Sciatic nerve (tissue), 2 donors: ENCODE results near the gene BCAR3. TPM values are rescaled to one million over a fixed set of nuclear protein-coding genes. Genes with fewer than 3 reads are reported as not detected.
"Not testable (repeated sequence)": the region's sequence is repeated elsewhere in the genome, so short reads cannot be mapped to it uniquely, and the experiment has no call there.

Source experiments
- ATAC-seq: fragments of 200-7000 bp; cut with Tn5 transposase; one replicate; pipeline ENCODE4 v1.9.1; 2020; ENCODE audit warnings: mild to moderate bottlenecking, moderate library complexity
- DNase-seq: peaks from one replicate; pipeline ENCODE4 v3.0.0-alpha.2; 2020; ENCODE audit warnings: low spot score
- intact Hi-C: fragments of 100-400 bp; cut with DNase I; formaldehyde crosslinking; loops from one replicate; pipeline ENCODE4 v1.14.2; 2022
- total RNA-seq: library from RNA; stranded (reverse); fragmentation: NEBNext Ultra II Directional; extraction: Animal tissue kit (Norgen Biotek cat#: 25700); gene quantifications from one replicate; pipeline ENCODE4 v1.2.1, GENCODE V29; 2021
- donor health status: DM: no; HTN: no; CAD: no.
- donor health status: DM: no; HTN: no; CAD: no.

Gene BCAR3
- total RNA-seq, 1 donor from 2014 or later = 35.9 TPM

DNA sequence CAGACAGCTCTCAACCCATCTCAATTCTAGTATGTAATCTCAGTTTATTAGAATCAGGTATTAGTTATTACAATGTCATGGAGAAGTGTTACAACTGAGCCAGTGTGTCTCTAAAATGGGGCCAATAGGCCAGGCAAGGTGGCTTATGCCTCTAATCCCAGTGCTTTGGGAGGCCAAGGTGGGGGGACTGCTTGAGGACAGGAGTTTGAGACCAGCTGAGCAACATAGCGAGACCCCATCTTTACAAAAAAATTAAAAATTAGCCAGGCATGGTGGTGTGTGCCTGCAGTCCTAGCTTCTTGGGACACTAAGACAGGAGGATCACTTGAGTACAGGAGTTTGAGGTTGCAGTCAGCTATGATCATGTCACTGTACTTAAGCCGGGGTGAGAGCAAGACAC is 104.9 kb downstream of the BCAR3 start:
- DNase-seq = no peak
- intact Hi-C loops = no loop called here
- no peak for ATAC-seq

DNA sequence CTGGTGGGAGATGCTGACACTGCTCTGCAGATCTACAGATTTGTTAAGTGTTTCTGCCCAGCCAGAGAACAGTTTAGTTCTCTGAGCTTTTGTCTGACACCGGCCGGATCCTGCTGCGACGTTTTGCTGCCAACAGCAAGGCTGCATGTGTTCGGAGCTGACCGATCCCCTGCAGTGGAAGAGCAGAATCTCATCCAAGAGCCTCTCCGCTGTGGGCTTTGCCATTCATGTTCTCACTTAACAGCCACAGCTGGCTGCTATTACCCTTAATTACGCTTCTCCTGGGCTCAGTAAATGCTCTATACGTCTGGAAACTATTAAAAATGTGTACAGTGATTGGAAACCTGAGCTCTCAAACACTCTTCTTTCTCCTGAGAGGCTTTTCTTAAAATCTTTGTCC is 105.3 kb downstream of the BCAR3 start:
- intact Hi-C loops = no loop called here
- peak; percentile 80 for ATAC-seq
- no peak for DNase-seq

DNA sequence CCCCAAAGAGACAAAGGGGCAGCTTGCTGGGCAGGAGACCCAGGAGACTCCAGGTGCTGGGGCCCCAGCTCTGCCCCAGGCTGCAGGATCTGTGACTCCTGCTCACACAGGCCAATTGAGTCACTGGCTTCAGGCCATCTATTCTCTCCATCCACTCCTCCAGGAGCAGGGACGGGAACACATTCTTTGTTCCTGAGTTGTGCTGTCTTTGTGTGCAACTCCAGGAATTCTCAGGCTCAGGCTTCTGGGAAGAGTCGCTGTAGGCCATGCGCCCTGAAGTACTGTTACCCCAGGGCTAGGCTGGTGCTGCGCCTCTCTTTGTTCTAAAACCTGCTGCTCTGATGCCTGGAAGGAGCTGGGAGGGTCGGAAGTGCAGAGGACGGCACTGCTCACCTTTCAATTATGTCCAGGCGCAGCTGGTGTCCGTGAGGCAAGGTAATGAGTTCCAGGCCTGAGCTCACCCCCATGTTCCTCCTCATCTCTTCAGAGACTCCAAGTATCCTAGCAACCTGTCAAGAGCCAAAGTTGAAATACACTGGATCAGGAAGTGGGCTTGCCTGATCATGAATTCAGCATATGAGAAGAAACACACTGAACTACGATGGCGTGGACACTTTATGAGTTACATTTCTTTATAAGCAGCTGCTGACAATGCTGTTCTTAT is 105.9 kb downstream of the BCAR3 start:
- intact Hi-C loops = no loop called here
- DNase-seq = no peak
- ATAC-seq = peak; percentile 37

DNA sequence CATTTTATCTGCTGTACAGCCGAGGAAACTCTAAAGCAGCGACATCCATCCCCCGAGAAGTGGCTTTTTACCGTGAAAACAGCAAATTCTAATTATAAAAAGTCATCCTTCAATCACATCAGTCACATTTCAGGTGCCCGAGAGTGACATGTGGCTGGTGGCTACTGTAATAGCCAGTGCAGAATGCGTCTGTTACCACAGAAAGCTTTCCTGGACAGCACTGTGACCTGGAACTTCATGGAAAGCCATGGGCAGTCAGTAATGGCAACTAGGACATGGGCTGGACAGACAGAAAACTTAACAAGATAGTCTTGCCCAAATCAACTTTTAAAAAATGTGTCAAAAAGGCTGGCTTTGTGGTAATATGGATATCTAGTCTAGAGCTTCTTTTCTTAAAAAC is 106.6 kb downstream of the BCAR3 start:
- ATAC-seq (no peak), DNase-seq (no peak)
- intact Hi-C loops = no loop called here

DNA sequence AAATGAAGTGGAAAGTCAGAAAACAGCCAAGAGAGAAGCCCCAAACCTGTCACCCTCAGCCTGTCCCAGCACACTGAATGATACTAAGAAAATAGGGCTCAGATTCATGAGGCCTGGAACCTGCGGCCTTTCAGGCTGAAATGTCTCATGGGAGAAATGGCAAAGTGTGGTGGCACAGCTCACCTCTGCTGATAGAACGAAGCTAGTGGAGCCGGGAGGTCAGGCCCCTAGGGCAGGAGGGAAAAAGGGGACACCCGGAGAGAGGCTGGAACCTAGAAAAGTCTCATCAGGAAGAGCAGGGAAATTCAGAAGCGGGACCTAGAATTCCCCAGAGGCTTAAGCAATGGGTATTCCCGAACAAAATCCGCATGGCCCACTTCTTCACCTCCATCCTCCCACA is 107.1 kb downstream of the BCAR3 start:
- intact Hi-C loops = no loop called here
- no peak for DNase-seq
- no peak for ATAC-seq

DNA sequence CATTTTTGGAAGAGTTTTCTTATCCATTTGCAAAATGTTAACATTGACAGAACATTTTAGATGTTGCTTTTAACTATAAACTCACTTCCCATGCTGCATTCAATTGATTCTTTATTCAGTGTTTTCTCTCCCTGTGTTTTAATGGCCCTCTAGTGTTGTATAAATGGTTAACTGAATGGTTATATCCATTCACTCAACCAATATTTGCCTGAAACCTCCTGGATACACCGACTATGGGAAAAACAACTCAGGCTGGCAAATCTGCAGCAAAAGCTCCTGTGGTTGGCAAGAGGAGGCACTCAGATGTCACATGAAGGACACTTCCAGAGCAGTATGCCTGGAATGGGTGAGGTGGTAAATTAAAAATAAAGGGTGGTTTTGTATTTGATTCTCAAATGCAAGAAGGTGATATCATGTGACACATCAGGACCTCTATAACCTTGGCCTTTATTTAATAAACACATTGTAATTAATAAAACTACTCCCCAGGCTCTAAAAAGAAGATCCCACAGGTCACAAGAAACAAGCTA is 107.6 kb downstream of the BCAR3 start:
- DNase-seq (no peak), ATAC-seq (no peak)
- intact Hi-C loops = no loop called here

DNA sequence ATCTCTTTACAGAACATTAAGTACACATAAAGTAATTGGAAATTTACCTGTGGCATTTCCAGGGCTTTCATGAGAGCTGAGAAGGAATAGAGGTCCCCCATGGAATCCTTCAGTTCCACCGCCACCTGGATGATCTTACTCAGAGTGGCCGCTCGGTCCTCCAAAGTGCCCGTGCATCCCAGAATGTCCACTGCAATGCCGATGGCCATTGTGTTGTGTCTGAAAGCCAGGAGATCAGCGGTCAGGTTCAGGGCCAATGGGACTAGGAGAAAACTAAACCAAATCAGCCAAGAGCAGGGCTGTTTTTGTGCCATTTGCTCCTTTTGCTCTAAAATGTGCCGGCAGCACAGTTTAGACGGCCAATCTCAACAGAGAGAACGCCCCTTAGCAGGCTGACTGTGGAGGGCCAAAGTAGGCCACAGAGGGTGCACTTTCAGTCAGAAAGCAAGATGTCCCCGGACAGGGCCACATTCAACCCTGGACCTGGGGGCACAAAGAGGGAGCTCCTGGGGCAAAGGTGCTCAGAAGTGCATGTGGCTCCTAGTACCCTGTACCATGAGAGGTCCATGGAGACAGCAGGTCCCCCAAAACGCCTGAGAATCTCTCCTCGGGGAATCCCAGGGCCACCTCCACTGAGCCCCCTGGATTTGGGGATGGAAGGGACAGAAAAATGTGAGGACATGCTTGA is 109.9 kb downstream of the BCAR3 start:
- ATAC-seq = no peak
- no peak for DNase-seq
- intact Hi-C loops = no loop called here

DNA sequence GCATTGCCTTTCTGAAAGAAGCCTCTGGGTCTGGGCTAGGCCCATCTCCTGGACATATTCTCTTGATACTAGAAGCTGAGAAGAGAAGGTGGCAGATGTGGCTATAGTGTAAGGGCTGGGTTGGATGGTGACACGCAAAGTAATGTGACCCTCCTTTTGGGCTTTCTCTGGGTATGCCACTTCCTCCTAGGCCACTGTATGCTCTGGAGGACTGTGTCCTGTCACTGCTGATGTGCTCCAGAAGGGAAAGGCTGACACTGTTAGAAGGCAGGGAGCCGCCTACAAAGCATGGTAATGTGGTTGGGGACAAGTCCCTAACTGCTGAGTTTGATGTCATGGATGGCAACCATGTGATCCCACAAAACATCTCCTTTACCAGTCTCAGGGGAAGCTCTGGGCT is 112.1 kb downstream of the BCAR3 start:
- ATAC-seq = no peak
- DNase-seq = no peak
- intact Hi-C loops = no loop called here

DNA sequence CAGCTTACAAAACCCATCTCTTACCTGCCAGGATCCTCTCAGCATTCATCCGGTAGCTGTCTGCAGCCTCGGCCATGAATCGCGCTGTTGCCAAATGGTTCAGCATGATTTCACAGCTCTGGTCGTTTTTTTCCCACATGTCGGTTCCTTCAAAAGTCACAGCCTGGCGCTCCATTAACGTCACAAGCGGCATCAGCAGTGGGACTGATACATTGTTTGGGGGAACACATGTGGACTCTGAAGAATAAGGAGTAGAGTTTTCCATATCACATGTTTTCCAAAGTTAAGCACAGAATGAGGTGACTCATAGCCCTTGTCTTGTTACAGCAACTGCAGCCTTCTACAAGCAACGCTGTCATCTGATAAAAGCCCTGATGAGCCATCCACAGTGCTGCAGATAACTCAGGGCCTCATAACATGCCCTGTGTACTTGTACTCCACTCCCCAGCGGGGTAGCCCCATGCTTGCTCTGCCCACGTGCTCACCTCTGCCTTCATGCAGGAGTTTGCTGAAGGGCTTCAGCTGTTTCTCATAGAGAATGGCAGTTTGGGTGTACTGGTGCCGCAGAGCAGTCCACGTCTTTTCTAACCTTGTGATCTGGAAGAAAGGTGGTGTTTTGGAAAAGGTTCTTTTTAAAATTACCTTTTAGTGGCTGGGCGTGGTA is 114.2 kb downstream of the BCAR3 start:
- peak; percentile 49 for ATAC-seq
- DNase-seq = no peak
- intact Hi-C loops = no loop called here

DNA sequence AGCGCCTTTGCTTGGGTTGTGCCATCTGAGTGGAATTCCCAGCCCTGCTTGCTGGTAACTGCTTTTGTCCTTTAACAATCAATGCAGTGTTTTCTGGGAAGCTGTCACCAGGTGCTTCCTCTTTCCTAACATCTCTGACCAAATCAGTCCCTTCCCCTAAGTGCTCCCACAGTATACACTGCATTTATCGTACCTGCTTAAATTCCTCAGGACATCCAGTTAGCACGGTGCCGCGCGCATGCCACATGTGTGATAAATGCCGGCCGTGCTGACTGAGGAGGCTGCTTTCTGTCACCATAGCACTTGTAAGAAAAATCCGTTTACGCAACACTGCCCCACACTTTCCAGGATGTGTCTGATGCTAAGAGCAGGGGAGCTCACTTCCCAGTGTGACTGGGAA is 115.4 kb downstream of the BCAR3 start:
- intact Hi-C loops = no loop called here
- DNase-seq (no peak), ATAC-seq (no peak)

DNA sequence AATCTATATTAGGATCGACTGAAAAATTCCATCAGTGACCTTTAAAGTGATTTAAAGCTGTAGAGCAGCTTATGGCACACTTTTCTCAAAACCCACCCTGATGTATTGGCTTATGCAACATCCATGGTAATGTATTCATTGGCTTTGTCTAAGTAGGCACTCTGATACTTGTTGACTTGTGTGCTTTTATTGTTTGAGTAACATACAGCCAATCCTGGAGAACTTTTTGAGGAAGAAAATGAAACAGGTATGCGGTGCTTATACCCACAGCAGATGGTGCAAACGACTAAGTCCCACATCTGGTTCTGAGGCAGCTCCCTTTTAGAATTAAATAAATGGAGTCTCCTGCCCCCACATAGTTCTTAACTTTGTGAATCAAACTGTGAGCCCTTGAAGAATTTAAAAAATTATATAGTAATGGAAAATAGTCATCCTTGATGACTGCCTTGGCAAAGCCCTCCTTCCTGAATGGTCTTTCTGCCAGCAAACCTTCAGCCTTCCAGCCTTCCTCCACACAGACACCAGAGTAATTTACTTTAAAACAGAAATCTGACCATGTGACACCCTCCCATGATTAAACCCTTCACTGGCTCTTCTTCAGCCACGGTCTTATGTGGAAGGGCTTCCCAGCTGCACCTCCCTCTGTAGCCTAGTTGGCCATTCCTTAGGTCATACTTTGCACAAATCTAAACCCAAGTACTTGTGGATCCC is 116.0 kb downstream of the BCAR3 start:
- intact Hi-C loops = no loop called here
- DNase-seq = no peak
- ATAC-seq = peak; percentile 17

DNA sequence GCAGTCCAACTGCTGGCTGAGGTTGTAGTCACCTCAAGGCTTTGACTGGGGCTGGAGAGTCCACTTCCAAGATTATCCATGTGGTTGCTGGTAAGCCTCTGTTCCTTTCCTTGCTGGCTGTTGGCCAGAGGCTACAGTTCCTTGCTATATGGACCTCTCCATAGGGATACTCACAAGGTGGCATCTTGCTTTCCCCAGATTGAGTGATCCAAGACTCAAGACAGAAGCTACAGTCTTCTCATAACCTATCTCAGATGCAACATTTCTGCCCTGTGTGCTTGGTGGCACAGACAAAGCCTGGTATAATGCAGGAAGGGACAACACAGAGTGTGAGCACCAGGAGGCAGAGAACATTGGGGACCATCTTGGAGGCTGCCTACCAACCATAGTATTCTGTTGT is 121.9 kb downstream of the BCAR3 start:
- ATAC-seq = no peak
- intact Hi-C loops = no loop called here
- no peak for DNase-seq

DNA sequence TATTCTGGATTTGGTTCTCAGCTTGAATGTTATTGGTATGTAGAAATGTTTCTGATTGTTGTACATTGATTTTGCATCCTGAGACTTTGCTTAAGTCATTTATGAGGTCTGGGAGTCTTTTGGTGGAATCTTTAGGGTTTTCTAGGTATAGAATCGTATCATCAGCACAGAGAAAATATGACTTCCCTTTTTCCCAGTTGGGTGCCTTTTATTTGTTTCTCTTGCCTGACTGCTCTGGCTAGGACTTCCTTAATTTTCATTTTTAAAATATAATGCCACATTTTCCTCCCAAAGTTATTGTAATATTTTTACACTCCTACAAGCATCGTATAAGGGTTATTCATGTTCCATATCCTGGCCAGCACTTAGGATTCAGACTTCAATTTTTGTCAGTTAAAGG is 122.6 kb downstream of the BCAR3 start:
- DNase-seq (no peak), ATAC-seq (no peak)
- intact Hi-C loops = no loop called here

DNA sequence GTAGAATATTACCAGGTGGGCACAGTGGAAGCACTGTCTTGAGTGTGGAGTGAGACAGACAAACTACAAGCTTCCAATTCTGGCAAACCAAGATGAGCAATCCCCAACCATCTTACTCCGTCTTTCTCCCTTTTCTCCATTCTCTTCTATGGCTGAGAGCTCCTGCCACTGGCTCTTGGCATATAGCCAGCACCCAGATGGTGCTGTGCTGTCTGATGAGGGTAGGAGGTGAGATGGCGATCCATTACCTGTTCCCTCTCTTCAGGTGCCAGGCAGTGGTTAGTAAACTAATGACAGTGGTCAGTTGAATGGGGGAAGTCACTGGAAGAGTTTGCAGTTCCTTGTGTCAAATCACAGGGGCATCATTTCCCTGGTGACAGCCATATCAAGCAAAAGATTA is 125.3 kb downstream of the BCAR3 start:
- intact Hi-C loops = no loop called here
- no peak for ATAC-seq
- DNase-seq = no peak

DNA sequence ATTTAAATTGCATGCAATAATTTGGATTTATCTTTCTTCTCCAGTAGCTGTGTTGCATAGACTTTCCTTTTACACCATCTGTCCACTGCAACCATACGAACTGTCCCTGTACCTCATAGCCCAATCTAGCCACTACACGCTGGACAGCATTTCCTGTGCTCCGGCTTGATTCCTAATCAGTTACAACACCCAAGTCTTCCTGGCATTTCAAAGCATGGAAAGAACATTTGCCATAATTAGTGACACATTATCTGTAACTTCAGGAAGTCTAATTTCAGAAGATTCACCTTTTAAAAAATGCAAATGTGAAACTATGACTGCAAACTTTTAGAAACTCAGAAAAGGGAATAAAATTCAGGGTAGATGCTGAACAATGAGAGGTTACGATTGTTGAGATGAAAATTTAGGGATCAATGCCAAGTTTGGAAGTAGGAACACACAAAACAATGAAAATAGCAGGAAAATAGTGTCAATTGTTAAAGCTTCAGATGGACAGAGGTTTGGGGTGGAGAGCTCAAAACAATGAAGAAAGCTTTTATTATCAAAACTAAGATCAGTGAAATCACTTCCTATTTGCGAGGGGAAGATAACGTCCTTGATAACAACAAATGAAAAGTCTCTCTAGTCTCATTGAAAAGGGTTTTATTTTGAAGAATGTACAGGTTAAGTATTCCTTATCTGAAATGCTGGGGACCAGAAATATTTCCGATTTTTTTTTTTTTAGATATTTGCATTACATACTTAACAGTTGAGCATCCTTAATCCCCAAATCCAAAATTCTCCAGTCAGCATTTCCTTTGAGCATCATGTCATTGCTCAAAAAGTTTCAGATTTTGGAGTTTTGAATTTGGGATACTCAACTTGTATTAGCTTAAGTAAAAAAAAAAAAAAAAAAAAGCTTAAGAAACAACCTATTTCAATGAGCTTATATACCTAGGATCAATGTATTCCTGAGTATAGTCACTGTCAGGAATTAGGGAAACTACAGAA is 126.5 kb downstream of the BCAR3 start:
- ATAC-seq (no peak), DNase-seq (no peak)
- intact Hi-C loops = no loop called here

DNA sequence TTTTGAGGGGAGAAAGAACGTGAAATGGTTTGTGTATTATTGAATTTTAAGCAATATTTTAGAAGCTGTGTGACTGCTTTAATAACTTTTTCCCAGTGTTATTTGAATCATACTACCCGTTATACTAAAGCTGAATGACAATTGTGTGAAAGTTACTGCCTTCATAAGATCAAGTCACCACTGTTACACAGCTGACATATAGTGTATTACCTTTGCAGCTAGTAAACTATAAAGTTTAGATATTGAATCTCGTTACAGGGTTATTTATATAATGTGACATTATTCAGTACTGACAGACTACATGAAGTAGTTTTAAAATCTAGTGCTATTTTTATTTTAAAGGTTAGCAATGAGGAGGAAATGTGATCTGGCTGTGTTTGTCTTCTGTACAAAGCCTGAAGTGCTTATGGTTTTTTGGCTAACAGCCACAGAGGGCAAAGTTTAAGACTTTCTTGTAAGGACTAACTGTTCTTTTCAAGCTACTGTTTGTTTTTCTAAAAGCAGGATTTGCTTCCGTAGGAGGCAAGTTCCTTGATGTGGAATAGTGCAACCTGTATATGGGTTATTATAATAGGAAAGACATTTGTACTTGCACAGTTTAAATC is 127.6 kb downstream of the BCAR3 start:
- intact Hi-C loops = not testable (repeated sequence)
- ATAC-seq = peak; percentile 69

DNA sequence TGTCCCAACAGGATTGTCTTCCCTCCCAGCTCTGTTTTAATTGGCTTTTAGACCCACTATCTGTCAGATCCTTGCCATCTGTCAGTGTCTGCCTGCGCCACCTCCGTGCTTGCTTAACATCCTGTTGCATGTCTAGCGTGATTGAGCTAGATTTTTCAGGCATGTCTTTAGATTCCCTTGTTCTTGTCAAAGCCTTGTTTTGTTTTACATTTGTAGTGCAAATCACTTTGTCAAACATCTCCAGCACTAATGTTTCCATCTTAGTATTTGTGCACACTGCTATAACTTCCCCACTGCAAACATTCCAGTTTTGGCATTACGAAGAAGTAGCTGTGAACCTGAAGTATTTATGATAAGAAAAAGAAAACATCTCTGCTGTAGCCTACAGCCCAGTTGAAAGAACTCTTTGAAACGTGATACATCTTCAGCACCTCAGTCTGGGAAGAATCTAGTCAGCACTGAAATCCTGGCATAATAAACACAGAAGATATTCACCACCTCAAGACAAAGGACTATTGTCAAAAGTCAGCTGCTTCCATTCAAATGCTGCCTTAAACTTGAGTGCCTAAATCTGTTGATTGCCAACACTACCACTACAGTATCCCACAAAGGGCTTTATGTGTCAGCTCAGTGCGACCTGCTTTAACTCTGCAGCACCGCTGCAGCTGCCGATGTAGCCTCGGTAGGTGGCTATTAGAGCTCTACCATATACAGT is 128.7 kb downstream of the BCAR3 start:
- intact Hi-C loops = no loop called here
- DNase-seq (no peak), ATAC-seq (peak; percentile 83)

More for the DNA sequence above, 127.6 kb downstream of the BCAR3 start:
- DNase-seq = not testable (repeated sequence)
